Stimulated activated CD4-positive, alpha-beta T cell treated with anti-CD3 and anti-CD28 coated beads, Interleukin-2, amount 100 ng/mL, for 48 hours (primary cell): ENCODE data around the gene GALE.
A peak's percentile ranks its signal among the peaks of the same experiment; 100 is the strongest.
"Not testable (repeated sequence)": the region's sequence is repeated elsewhere in the genome, so short reads cannot be mapped to it uniquely, and the experiment has no call there.

Source experiments
- DNase-seq, 2 donors: peaks; one replicate each; pipeline ENCODE4 v3.0.0-alpha.2; 2020

The GALE gene

GRCh38 chr1:23791516-23792047, 9.0 kb downstream of the GALE start:
- peak in 1 of 2 donors; percentile 18 for DNase-seq

GRCh38 chr1:23790696-23791515, 9.6 kb downstream of the GALE start, which contains the start of gene LYPLA2:
TSS of gene LYPLA2 (plus strand) at chr1:23791145. CDS start at chr1:23792683, 1,538 bp downstream.
- DNase-seq = peak; percentile 81 to 84

- no peak for DNase-seq
Observed at GRCh38 chr1:23788695-23789094, 11.9 kb downstream of the GALE start.

- DNase-seq = no peak
Observed at GRCh38 chr1:23787701-23788100, 12.9 kb downstream of the GALE start.

- no peak for DNase-seq
Observed at GRCh38 chr1:23784846-23785245, 15.7 kb downstream of the GALE start.

- not testable (repeated sequence) for DNase-seq
Observed at GRCh38 chr1:23783141-23783540, 17.4 kb downstream of the GALE start.

- no peak for DNase-seq
Observed at GRCh38 chr1:23779826-23780371, 20.7 kb downstream of the GALE start.

GRCh38 chr1:23777979-23778814, 22.4 kb downstream of the GALE start, which contains the start of gene PITHD1:
TSS of gene PITHD1 (plus strand) at chr1:23778418. CDS start at chr1:23778516, 98 bp downstream.
- DNase-seq = peak; percentile 69 to 71

GRCh38 chr1:23776217-23776616, 24.3 kb downstream of the GALE start:
- no peak for DNase-seq

GRCh38 chr1:23774174-23774880, 26.2 kb downstream of the GALE start:
- DNase-seq = no peak

- DNase-seq = no peak
Observed at GRCh38 chr1:23772854-23773242, 27.7 kb downstream of the GALE start.

- peak; percentile 88 for DNase-seq
Observed at GRCh38 chr1:23772049-23772853, 28.3 kb downstream of the GALE start.

GRCh38 chr1:23768733-23769132, 31.8 kb downstream of the GALE start:
- no peak for DNase-seq

GRCh38 chr1:23763041-23763577, 37.4 kb downstream of the GALE start:
- DNase-seq = no peak

GRCh38 chr1:23759277-23759676, 41.3 kb downstream of the GALE start:
- DNase-seq = no peak

- no peak for DNase-seq
Observed at GRCh38 chr1:23757812-23758211, 42.7 kb downstream of the GALE start.

GRCh38 chr1:23756676-23757075, 43.9 kb downstream of the GALE start:
- DNase-seq = no peak

- DNase-seq = no peak
Observed at GRCh38 chr1:23752909-23753308, 47.6 kb downstream of the GALE start.

GRCh38 chr1:23751815-23752200, 48.7 kb downstream of the GALE start:
- DNase-seq = no peak

- DNase-seq = peak; percentile 23 to 28
Observed at GRCh38 chr1:23751050-23751814, 49.3 kb downstream of the GALE start.

GRCh38 chr1:23748016-23748415, 52.5 kb downstream of the GALE start:
- DNase-seq = no peak
